Ovary (tissue), 9 donors: ENCODE data around the gene IL10. TPM values are rescaled to one million over a fixed set of nuclear protein-coding genes. Genes with fewer than 3 reads are reported as not detected.

Source experiments
- DNase-seq, 5 donors: peaks; one replicate each; pipeline ENCODE4 v3.0.0-alpha.2; 2019 to 2020
- H3K27ac ChIP-seq, 2 donors: fragments of 200-600 bp; one replicate each; pipeline versions ENCODE4 v1.5.1 to v1.8.0; 2019 to 2022
- H3K27me3 ChIP-seq: fragments of 200-600 bp; one replicate; pipeline ENCODE4 v1.8.0; 2022
- H3K36me3 ChIP-seq: fragments of 200-600 bp; sonication (generic); one replicate; pipeline ENCODE4 v1.5.1; 2019
- H3K4me1 ChIP-seq: one replicate; pipeline ENCODE4 v1.8.1; 2013; ENCODE audit warnings: mild to moderate bottlenecking, moderate library complexity; ENCODE audit not compliant: insufficient read depth
- H3K4me3 ChIP-seq: fragments of 200-600 bp; sonication (generic); one replicate; pipeline ENCODE4 v1.5.1; 2017
- H3K9me3 ChIP-seq, 2 donors: fragments of 200-600 bp in 1 of 2; sonication (generic) in 1 of 2; one replicate each; pipeline versions ENCODE4 v1.5.1 to v1.8.1; 2013 to 2019; ENCODE audit warnings: mild to moderate bottlenecking in 1 of 2, moderate library complexity in 1 of 2
- EP300 ChIP-seq: sonication (generic); formaldehyde crosslinking; IDR thresholded peaks from one replicate; pipeline ENCODE4 v1.6.1; 2017; ENCODE audit warnings: antibody characterized with exemption
- POLR2A ChIP-seq: fragments of 450-650 bp; IDR thresholded peaks from one replicate; pipeline ENCODE4 v1.6.1; 2017; ENCODE audit warnings: antibody characterized with exemption, mild to moderate bottlenecking, moderate library complexity
- WGBS, 3 donors: extraction: QIAGEN DNeasy Blood & Tissue Kit in 1 of 3; methylation state at CpG; one replicate each; pipeline versions ENCODE4 v1.1.5 to v1.1.7; 2013 to 2017; 5-methylcytosine and 5-hydroxymethylcytosine counted together
- intact Hi-C, 4 donors: fragments of 100-400 bp; cut with DNase I; formaldehyde crosslinking; loops; one replicate each; pipeline versions ENCODE4 v1.11.0 to v1.15.1; 2022 to 2023
- polyA plus RNA-seq, 2 donors: library from polyadenylated mRNA; stranded (reverse); fragments of 200-250 nt in 1 of 2; fragments of 350-450 nt in 1 of 2; fragmentation: Illumina TruSeq in 1 of 2; extraction: RNeasy Lipid Tissue Mini Kit (QIAGEN cat#74804) in 1 of 2; gene quantifications; one replicate each; pipeline ENCODE4 v1.2.3, GENCODE V29; 2013 to 2014
- total RNA-seq, 7 donors: library from RNA; depleted of rRNA in 2 of 7; stranded (reverse); fragments of >200 nt in 2 of 7; fragmentation: NEBNext Ultra II Directional in 3 of 7; extraction: Animal tissue kit (Norgen Biotek cat#: 25700) in 3 of 7; gene quantifications; one replicate each; pipeline versions ENCODE4 v1.1.0 to v1.2.4, GENCODE V29; 2016 to 2023
- TF ChIP-seq, protein P1 (sequence below), 3 donors: fragments of 450-650 bp in 2 of 3; fragments of 200-600 bp in 1 of 3; IDR thresholded peaks; one replicate each; pipeline versions ENCODE4 v1.5.1 to v1.8.0; 2016 to 2022; ENCODE audit warnings: antibody characterized with exemption in 3 of 3, mild to moderate bottlenecking in 1 of 3
- donor health status: DM: no; HTN: no; CAD: no; lungs with moderate emphysema.
- donor health status: DM: no; HTN: no; CAD: no.
- donor health status: Bipolar disorder and iron deficiency.
- donor health status: DM: yes; HTN: yes; CAD: no.
- donor health status: DM: no; HTN: no; CAD: no.
- donor health status: DM: yes; HTN: yes; CAD: no.

The IL10 gene
- total and polyA plus RNA-seq, 9 donors = 0.25 to 4.0 (median 1.4) TPM; not detected in 1

GRCh38 chr1:206812471-206812870, 40.2 kb upstream of the IL10 start:
- intact Hi-C loops = no loop called here
- TF ChIP-seq, protein P1, sequence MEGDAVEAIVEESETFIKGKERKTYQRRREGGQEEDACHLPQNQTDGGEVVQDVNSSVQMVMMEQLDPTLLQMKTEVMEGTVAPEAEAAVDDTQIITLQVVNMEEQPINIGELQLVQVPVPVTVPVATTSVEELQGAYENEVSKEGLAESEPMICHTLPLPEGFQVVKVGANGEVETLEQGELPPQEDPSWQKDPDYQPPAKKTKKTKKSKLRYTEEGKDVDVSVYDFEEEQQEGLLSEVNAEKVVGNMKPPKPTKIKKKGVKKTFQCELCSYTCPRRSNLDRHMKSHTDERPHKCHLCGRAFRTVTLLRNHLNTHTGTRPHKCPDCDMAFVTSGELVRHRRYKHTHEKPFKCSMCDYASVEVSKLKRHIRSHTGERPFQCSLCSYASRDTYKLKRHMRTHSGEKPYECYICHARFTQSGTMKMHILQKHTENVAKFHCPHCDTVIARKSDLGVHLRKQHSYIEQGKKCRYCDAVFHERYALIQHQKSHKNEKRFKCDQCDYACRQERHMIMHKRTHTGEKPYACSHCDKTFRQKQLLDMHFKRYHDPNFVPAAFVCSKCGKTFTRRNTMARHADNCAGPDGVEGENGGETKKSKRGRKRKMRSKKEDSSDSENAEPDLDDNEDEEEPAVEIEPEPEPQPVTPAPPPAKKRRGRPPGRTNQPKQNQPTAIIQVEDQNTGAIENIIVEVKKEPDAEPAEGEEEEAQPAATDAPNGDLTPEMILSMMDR (IDR thresholded peaks at IDR 0.05) = no peak
- no peak for TF ChIP-seq EP300
- TF ChIP-seq POLR2A = no peak
- Histone ChIP-seq H3K4me3 (no peak overlapping the region), H3K9me3 (no peaks in the 10 kb centered on the region), H3K36me3 (no peaks in the 10 kb centered on the region), H3K27me3 (no peaks in the 10 kb centered on the region), H3K27ac (no peak overlapping the region), H3K4me1 (no peaks in the 10 kb centered on the region)
- 86 to 92% (median 89%) methylated on average over 2 of the region's 2 CpGs for WGBS, 3 donors
- no peak for DNase-seq

DNA sequence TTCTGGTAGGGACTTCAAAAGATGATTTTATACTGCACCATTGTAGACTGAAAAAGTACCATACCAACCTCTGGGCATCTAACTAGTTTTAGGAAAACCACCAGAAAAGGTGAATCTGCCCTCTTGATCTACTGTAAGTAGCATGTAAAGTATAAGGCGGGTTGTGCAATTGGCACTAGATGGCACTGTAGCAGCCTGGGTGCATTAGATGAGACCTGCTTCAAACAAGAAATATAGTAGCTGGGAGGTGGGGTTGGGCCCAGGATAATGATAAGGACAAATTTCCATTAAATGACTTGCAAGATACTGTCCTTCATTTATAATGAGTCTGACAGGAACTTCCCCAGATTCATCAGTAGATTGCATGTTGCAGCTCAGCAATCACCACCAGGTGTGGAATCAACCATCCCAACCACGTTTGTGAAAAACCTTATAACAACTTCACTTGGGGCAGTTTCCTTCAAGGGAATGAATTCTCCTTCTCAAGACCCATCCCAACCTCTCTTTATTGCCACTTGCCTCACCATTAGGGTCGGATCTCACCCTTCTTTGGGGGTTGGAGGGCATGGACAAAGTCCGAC, 37.3 kb upstream of the IL10 start:
- no peaks in the 10 kb centered on the region for H3K4me1 ChIP-seq
- no peaks in the 10 kb centered on the region for H3K27me3 ChIP-seq
- no peaks in the 10 kb centered on the region for H3K9me3 ChIP-seq
- WGBS, 3 donors = 72 to 82% (median 73%) methylated on average over 4 of the region's 4 CpGs
- H3K4me3 ChIP-seq = no peak overlapping the region
- no peak overlapping the region for H3K27ac ChIP-seq
- H3K36me3 ChIP-seq = no peaks in the 10 kb centered on the region
- intact Hi-C loops = no loop called here
- TF ChIP-seq, protein P1 (IDR thresholded peaks at IDR 0.05) = no peak
- TF ChIP-seq POLR2A (no peak), EP300 (no peak)
- no peak for DNase-seq

- WGBS, 3 donors = 79 to 89% (median 83%) methylated on average over 2 of the region's 2 CpGs
- Histone ChIP-seq H3K36me3 (no peaks in the 10 kb centered on the region), H3K27me3 (no peaks in the 10 kb centered on the region), H3K4me1 (no peaks in the 10 kb centered on the region), H3K27ac (no peak overlapping the region), H3K4me3 (no peak overlapping the region), H3K9me3 (no peaks in the 10 kb centered on the region)
- TF ChIP-seq POLR2A (no peak), EP300 (no peak)
- TF ChIP-seq, protein P1 (IDR thresholded peaks at IDR 0.05) = no peak
- no peak for DNase-seq
- intact Hi-C loops = no loop called here
Measured at GRCh38 chr1:206808615-206809014, 36.3 kb upstream of the IL10 start.

DNA sequence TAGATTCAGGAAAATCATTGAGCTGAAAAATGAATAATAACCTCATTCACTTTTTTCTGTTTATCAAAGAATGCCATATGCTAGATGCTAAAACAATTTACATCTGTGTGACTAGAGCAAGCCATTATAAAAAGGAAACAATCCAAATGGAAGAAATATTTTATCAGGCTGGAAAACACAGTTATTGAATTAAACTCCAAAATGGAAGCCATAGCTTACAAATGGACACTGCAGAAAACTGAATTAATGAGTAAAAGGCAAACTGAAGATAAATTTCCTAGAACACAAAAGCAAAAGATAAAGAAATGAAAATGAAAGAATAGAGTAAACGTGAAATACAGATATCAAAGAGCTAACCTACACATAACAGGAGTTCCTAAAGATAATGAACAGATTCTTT, 33.1 kb upstream of the IL10 start:
- intact Hi-C loops = no loop called here
- Histone ChIP-seq H3K27ac (no peak overlapping the region), H3K4me3 (no peak overlapping the region), H3K4me1 (no peaks in the 10 kb centered on the region), H3K36me3 (no peaks in the 10 kb centered on the region), H3K9me3 (no peaks in the 10 kb centered on the region), H3K27me3 (no peaks in the 10 kb centered on the region)
- no peak for DNase-seq
- 20 to 29% (median 28%) methylated on average over 1 of the region's 1 CpG for WGBS, 3 donors
- no peak for TF ChIP-seq EP300
- TF ChIP-seq POLR2A = no peak
- TF ChIP-seq, protein P1 (IDR thresholded peaks at IDR 0.05) = no peak
